ENCODE results near the gene KLHL29. TPM values are rescaled to one million over a fixed set of nuclear protein-coding genes. Genes with fewer than 3 reads are reported as not detected.

KLHL29 gene
- total RNA-seq, 1 donor from 2014 or later: 5.0 TPM

GRCh38 chr2:23745068-23745725, 360.2 kb downstream of the KLHL29 start:
- Mint-ChIP-seq H3K4me1 (ENCODE audit: unreplicated experiment) (peaks cover 14% of the 10 kb centered on the region), H3K27me3 (ENCODE audit: unreplicated experiment) (no peaks in the 10 kb centered on the region), H3K9me3 (ENCODE audit: unreplicated experiment) (no peaks in the 10 kb centered on the region), H3K36me3 (ENCODE audit: unreplicated experiment) (peaks cover 10% of the 10 kb centered on the region), H3K4me3 (ENCODE audit: unreplicated experiment) (no peak overlapping the region), H3K27ac (ENCODE audit: unreplicated experiment) (no peak overlapping the region)
- no peak for TF ChIP-seq CTCF (IDR thresholded peaks at IDR 0.05)
- DNase-seq (ENCODE audit: extremely low spot score, unreplicated experiment): no peak

GRCh38 chr2:23745726-23746105, 360.7 kb downstream of the KLHL29 start:
- Mint-ChIP-seq H3K27ac (ENCODE audit: unreplicated experiment) (no peak overlapping the region), H3K27me3 (ENCODE audit: unreplicated experiment) (no peaks in the 10 kb centered on the region), H3K9me3 (ENCODE audit: unreplicated experiment) (no peaks in the 10 kb centered on the region), H3K36me3 (ENCODE audit: unreplicated experiment) (peaks cover 15% of the 10 kb centered on the region), H3K4me1 (ENCODE audit: unreplicated experiment) (peaks cover 14% of the 10 kb centered on the region), H3K4me3 (ENCODE audit: unreplicated experiment) (no peak overlapping the region)
- no peak for TF ChIP-seq CTCF (IDR thresholded peaks at IDR 0.05)
- no peak for DNase-seq (ENCODE audit: extremely low spot score, unreplicated experiment)

- H3K4me3 Mint-ChIP-seq (ENCODE audit: unreplicated experiment): no peak overlapping the region
- no peaks in the 10 kb centered on the region for H3K9me3 Mint-ChIP-seq (ENCODE audit: unreplicated experiment)
- no peak for TF ChIP-seq CTCF (IDR thresholded peaks at IDR 0.05)
- H3K27ac Mint-ChIP-seq (ENCODE audit: unreplicated experiment): no peak overlapping the region
- DNase-seq (ENCODE audit: extremely low spot score, unreplicated experiment): no peak
- H3K4me1 Mint-ChIP-seq (ENCODE audit: unreplicated experiment): peaks cover 14% of the 10 kb centered on the region
- H3K36me3 Mint-ChIP-seq (ENCODE audit: unreplicated experiment): peaks cover 20% of the 10 kb centered on the region
- H3K27me3 Mint-ChIP-seq (ENCODE audit: unreplicated experiment): no peaks in the 10 kb centered on the region
These were observed 361.3 kb downstream of the KLHL29 start for GRCh38 chr2:23746141-23746863.

GRCh38 chr2:23751747-23752265, 366.8 kb downstream of the KLHL29 start:
- DNase-seq (ENCODE audit: extremely low spot score, unreplicated experiment): no peak
- Mint-ChIP-seq H3K4me3 (ENCODE audit: unreplicated experiment) (no peak overlapping the region), H3K27me3 (ENCODE audit: unreplicated experiment) (no peaks in the 10 kb centered on the region), H3K4me1 (ENCODE audit: unreplicated experiment) (no peaks in the 10 kb centered on the region), H3K27ac (ENCODE audit: unreplicated experiment) (no peak overlapping the region), H3K9me3 (ENCODE audit: unreplicated experiment) (no peaks in the 10 kb centered on the region), H3K36me3 (ENCODE audit: unreplicated experiment) (peaks cover 38% of the 10 kb centered on the region)
- TF ChIP-seq CTCF (IDR thresholded peaks at IDR 0.05): no peak

GRCh38 chr2:23753291-23754010, 368.5 kb downstream of the KLHL29 start:
- H3K4me1 Mint-ChIP-seq (ENCODE audit: unreplicated experiment): peaks cover 7% of the 10 kb centered on the region
- no peaks in the 10 kb centered on the region for H3K27me3 Mint-ChIP-seq (ENCODE audit: unreplicated experiment)
- no peak overlapping the region for H3K27ac Mint-ChIP-seq (ENCODE audit: unreplicated experiment)
- peaks cover 48% of the 10 kb centered on the region for H3K36me3 Mint-ChIP-seq (ENCODE audit: unreplicated experiment)
- DNase-seq (ENCODE audit: extremely low spot score, unreplicated experiment): no peak
- H3K4me3 Mint-ChIP-seq (ENCODE audit: unreplicated experiment): no peak overlapping the region
- no peaks in the 10 kb centered on the region for H3K9me3 Mint-ChIP-seq (ENCODE audit: unreplicated experiment)
- no peak for TF ChIP-seq CTCF (IDR thresholded peaks at IDR 0.05)
